ENCODE data around the gene LENEP.

LENEP gene

DNA sequence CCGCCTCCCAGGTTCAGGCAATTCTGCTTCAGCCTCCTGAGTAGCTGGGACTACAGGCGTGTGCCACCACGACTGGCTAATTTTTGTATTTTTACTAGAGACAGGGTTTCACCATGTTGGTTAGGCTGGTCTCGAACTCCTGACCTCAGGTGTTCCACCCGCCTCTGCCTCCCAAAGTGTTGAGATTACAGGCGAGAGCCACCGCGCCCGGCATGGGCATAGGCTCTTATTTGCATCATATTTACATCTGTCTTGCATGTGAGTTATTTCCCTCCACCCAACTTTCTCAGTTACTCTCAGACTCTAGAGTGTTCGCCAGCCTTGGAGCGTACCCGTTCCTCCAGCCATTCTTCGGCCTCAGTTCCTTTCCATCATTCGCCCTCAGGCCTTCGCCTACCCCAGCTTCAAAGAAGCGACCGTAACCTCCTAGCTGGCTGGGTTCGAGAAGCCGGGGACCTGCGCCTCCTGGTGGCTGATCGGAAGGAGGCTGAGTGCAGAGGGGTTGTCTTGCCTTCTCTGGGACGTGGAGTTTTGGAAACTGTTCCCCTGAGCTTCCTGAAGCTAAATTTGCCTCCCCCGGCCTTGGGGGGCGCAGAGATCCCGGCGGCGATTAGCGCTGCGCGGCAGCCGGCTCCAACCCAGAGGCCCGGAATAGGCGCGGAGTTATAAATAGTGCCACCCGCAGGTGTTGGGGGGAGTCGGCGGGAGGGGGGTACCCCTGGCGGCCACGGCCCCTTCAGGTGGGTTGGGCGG is 5.6 kb downstream of the LENEP start:
- DNase-seq (ENCODE audit: low read depth in 2 of 2, low spot score in 1 of 2): no peak

DNA sequence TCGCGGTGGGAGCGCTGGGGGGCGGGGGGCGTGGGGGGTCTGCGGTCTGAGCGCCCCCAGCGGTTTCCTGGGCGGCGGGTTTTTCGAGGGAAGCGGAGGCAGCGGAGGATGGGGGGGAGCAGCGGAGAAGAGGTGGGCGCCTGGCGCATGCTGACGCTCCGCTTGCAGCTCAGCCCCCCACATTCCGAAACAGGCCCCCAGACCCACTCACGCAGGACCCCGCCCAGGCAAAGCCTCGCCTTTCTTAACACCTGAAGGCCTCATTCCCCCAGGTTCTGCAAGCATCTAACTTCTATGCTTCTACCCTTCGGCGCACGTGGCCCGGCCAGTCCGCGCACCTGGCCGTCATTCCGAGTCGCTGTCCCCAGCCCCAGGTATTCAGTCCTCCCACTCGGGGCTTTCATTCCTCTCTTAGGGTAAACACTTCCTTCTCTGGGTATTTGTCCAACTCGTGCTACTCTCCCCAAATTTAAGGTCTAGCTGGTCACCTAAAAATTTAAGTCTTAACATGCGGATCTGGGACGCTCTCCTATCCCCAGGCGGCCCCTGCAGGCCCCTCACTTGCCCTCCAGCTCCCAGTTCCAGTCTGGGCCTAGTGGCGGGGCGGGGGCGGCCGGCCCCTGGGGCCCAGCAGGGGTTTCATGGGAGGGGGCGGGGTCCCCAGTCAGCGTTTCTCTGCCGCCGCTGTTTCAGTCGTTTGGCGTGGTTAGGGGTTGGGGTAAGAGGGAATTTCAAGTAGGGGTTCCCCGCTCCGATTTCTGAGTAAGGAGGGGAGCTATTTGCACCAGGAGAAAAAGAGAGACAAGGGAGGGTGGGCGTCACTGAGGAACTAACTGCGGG is 6.4 kb downstream of the LENEP start:
- no peak for DNase-seq (ENCODE audit: low read depth in 2 of 2, low spot score in 1 of 2)

DNA sequence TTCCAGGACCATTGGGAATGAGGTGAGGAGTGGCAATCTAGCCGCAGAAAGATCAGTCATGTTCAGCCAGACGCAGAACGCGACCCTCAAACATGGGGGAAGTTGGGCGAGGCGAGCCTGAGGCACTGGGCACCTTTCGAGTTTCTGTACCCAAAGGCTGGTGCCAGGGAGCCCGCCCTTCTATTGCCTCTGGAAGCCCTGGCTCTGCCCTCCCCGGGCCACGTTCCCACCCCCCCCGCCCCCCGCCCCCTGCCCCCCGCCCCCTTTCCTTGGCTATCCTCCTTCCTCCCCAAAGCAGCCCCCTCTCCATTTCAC is 7.0 kb downstream of the LENEP start:
- DNase-seq (ENCODE audit: low read depth in 2 of 2, low spot score in 1 of 2): no peak

DNA sequence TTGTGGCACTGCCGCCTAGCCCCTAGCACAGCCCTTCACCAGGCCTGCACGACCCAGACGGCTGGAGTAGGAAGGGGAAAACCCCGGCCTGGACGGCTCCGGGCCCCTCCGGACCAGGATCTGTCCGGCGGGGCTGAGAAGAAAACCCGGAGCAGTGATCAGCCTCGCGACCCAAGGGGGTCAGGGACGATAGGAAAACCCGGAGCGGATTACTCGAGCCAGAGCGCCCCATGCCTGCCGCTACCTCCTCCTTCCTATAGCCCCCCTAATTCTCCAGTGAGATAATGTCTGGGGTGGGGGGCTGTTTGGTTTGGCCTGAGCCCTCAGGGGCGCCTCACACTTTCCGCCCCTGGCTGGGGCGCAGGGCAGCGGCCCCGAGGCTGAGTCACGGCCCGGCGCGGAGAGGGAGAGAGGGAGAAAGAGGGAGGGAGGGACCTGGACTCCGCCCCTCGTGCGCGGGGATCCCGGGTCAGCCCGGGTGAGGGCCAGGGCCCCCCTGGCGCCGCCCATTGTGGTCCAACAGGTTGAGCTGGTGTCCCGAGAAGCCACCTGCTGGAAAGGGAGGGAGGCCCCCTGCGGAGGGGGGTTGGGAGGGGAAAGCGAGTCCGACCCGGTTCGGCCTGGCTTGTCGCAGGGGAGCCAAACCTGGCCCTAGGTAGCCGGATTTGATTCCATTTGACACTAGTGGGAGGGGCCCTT is 7.5 kb downstream of the LENEP start:
- DNase-seq (ENCODE audit: low read depth in 2 of 2, low spot score in 1 of 2): peak in 1 of 2 donors; percentile 61

DNA sequence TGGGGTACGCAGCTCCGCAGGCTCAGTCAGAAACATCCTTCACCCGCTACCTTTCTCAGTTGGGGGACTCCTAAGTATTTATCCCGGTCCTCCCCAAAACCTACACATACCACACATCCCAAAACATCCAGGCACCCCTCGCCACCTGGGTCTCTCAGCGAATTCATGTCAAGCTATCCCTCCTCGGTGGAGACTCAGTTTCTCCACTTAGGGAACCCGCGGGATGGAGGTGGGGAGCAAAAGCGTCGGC is 8.0 kb downstream of the LENEP start:
- DNase-seq (ENCODE audit: low read depth in 2 of 2, low spot score in 1 of 2): no peak

DNA sequence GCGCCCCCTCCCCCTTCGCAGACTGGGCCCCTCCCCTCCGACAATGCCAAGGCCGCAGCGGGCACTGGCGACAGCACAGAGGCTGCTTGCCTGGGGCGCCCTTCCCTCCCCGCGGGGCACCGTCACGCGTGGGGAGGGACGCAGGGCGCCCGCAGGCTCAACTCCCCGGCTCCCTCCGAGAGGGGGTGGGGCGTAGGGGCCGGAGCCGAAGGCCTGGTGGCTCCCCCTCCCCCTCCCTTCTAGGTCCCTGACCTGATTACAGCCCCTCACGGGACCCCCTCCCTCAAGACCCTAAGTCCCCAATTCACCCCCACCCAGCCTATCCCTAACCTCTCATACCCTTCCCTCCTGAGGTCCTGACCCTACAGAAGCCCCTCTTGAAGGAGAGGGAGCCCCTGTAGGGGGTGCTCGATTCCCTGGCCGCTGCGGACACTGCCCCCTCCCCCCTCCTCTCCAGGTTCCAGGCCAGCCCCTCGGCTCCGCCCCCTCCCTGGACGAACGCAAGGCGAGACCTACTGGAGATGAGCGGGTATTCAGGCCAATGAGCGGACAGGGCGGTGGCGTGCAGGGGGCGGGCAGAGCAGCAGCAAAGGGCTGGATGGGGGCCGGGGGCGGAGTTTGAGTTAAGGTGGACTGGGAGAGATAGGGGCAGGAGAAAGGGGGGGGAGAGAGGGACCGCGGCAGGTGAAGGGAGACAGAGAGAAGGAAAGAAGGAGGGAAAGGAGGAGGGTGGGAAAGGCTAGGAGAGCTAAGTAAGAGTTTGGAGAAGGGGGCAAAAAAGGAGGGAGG is 8.5 kb downstream of the LENEP start:
- DNase-seq (ENCODE audit: low read depth in 2 of 2, low spot score in 1 of 2): peak; percentile 90 to 95

DNA sequence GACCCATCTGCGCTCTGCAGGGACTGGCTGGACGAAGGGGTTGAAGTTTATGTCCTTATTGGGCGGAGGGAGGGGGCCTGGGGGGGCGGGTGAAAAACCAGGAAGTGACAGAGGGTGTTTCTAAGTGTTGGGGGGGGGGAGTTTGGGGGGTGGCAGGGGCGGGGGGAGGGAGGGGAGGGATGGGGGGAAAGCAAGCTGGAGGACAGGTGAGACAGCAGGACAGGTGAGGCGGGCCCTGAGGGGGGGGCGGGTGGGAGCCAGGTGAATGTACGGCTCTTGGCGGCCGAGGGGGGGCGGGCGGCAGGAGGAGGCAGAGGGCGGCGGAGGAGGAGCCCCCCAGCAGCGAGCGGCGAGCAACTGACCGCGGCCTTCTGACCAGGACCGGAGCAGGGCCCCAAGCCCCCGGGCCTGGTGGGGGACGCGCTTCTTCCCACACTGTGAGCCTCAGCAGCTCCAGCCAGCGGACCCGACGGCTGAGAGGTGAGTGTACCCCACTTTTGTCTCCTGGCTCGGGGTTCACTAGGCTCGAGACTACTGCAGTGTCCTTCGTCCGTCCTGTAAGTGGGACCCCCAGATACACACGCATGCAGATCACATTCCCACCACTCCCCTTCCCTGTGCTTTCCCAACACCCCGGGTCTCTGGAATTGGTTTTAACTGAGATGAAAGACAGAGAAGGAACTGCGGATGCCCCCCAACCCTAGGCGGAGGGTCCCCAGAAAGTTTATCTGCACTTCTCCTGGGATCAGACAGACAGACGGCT is 9.3 kb downstream of the LENEP start, which contains the start of gene ZBTB7B:
TSS of gene ZBTB7B (plus strand) at position 339 of the 763 bp plus-strand sequence. CDS start 11,859 bp downstream, outside the sequence.
- DNase-seq (ENCODE audit: low read depth in 2 of 2, low spot score in 1 of 2): no peak

DNA sequence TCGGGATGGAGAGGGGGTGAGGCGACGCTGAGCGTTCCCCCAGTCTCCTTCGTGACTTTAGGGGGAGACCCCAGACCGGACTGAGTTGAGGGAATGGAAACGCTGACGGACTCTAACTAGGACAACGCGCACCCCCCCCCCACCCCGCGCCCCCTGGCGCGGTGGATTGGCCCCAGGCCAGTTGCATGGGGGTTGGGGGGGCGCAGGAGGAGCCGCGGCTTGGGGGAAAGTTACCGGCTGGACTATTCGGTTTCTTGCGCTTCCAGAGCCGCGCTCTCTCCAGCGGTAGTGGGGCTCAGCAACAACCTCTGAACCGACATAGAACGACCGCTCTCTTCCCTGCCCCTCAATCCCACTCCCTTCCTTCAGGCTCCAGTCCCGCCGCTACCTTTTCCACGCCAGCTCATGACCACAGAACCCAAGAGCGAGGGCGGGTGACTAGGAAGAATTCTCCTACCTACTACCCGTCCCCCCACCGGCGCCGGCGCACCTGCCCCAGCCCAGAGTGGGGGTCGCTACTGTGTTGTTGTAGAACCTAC is 9.9 kb downstream of the LENEP start:
- DNase-seq (ENCODE audit: low read depth in 2 of 2, low spot score in 1 of 2): no peak

DNA sequence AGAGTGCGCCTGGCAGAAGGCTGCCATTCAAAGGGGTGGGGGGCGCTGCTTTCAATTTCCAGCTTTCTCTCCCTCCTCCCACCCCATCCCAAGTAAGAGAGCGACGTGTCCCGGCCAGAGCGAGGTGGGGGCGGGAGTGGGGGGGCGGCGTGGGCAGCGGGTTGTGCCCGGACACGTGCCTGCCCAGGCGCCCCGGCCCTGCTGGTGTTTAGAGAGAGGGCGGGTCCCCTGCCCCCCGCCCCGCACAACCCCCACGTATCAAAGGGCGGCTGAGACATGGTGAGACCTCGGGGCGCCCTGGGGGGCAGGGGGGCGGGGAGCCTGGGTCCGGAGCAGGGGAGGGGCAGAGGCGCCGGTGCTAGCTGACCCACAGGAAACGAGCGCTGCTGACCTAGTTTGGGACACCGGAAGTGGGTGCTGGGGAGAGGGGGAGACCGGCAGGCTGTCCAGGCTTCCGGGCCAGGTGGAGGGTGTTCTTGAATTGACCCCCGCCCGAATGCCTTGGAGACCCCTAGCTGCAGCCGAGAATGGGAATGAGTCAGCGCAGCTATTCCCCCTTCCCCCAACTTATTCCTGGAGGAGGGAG is 10.5 kb downstream of the LENEP start:
- DNase-seq (ENCODE audit: low read depth in 2 of 2, low spot score in 1 of 2): no peak

DNA sequence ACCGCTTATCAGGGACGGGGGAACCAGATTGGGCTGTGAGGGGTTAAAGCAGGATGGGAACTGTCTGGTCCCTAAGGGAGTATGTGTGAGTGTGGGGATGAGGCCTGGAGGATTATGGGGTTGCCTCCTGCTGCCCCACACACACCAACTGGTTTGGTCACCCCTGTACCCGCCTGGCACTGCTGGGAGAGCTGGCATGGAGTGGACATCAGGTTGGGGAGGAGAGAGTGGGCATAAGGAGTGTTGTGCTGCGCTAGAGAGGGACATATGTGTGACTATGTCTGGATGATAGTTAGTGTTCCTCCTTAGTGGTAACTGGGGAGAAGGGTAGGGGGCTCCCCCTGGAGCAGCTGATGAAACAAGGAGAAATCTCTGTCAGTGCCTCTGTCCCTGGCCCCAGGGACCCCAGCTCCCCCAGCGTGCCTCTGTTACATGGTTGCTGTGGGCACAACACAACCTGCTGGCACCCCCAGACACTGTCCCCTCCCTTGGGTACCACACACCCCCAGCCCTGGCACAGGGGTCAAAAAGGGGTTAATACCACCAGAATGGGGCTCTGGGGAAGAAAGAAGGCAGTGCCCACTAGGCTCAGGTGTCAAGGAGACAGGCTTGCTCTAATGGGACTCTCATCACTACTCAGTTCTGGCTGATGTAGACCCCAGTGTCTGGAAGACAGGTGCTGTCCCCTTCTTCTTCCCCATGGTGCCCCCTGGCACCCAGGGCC is 11.1 kb downstream of the LENEP start:
- no peak for DNase-seq (ENCODE audit: low read depth in 2 of 2, low spot score in 1 of 2)

DNA sequence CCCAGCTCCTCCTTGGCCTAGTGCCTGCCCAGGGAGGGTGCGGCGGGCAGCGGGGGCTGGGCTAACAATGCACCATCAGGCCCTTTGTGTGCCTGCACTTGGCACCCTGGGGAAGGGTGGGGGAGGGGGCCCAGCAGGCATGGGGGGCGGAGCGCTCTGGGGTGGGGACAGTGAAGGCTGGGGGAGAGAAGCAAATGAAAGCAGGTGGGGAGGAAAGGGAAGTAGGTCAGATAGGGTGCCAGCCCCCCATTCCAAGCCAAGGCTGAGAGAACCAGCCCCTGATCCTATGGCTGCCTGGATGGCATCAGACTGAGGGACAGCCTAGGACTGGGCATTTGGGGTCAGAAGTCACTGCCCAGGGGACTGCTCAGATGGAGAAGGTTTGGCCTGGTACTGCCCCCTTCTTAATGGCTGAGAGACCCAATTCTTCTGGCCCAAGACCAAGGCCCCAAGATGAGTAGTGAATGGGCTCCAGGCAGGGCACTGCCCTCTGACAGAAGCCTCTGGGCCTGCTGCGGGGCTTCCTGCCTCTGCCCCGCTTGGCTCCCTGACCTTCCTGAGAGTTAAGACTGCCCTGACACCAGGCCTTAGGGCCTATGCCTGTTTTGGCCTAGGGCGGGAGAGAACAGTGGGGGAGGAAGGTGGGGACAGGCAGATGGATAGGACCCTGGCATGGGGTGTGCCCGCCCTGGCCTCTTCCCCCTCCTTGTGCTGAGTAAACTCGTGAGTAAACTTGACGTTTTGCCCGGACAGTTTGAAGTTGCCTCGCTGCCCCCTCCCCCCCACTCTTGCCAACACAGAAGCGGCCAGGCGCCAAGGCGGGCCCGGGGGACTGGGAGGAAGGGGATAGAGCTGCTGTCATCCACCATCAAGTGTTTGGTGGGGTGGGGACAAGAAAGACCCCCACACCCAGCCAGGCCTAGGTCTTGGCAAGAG is 12.0 kb downstream of the LENEP start:
- no peak for DNase-seq (ENCODE audit: low read depth in 2 of 2, low spot score in 1 of 2)

DNA sequence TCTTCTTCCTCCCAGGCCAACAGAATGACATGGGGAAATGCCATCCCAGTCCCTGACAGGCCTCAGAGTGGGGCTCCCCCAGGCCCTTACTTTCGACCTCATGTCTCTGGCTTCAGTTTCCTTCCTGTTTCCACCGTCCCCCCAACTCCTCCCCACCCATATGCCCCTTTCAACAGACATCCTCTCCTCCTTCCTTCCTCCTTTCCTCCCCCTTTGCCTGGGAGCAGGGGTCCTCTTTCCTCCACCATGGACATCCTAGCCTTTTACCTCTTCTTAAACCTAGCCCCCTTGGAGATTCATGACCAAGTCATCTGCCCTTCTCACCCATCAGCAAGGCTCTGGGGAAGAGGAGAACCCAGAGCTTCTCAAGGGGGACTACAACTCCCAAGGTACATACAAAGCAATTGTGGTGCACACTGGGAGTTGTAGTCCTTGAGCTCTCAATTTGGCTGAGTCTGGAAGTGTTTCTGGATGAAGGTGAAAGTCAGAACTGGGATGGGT is 13.3 kb downstream of the LENEP start:
- DNase-seq (ENCODE audit: low read depth in 2 of 2, low spot score in 1 of 2): no peak

DNA sequence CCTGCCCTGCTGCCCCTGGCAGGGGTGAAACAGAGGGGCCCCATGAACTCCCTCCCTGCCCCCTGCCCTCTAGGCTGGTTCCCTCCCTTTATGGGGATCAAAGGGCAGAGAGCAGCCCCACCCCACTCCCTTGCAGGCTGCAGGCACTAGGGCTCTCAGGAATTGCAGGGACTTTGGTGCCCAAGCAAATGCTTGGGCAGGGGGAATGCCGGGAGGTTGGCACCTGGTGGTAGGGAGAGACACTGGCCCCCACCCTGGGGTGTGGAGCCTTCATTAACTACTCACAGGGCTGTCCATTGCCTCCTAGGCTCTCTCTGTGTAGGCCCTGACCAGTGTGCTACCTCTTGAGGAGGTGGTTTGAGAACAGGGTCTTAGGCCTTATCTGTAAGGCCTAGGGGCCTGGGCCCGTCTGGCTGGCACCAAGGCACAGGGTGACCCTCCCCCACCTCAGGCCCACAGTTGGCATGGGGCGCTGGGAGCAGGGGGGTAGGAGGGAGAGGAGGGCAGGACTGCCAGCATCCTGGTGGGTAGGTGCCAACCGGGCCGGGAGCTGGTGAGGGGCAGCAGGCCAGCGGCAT is 14.0 kb downstream of the LENEP start:
- no peak for DNase-seq (ENCODE audit: low read depth in 2 of 2, low spot score in 1 of 2)

DNA sequence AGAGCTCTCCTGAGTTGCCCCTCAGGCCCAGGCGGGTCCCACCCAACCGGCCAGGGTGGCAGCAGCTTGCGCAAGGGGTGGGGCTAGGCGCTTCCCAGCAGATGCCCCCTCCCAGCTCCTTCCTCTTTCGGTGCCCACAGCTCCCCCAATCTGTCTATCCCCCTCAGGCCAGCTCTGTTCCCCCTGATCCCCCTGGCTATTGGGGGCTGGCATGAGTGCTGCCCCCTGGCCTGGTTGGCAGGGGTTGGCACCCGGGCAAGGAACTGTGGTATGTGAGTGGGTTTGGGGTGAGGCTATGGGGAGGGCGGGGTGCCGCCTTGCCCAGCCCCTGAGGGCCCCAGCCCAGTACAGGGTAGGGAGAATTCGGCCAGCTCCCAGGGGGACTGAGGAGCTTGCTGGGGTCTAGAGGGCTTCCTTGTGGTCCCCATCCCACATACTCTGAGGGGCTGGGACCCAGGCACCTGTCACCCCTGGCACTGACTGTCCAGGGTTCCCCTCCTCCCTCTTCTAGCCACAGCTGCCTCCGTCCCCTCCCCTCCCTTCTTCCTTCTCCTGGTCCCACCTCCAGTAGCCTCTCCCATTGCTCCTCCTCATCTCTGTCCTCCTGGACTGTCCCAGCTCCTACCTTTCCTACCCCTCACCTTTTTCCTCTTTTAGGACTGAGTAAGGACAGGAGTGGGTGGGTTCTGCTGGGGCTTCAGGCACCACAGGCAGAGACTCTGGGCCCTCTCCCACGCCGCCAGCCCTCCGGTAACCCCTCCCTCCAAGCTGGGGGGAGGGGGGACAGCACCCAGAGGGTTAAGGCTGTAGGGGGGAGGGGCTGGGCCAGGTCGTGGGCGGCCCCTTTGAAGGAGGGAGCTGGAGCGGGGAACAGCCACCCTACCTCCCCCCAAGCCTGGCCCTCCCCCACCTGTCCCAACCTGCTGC is 14.9 kb downstream of the LENEP start:
- DNase-seq (ENCODE audit: low read depth in 2 of 2, low spot score in 1 of 2): no peak

DNA sequence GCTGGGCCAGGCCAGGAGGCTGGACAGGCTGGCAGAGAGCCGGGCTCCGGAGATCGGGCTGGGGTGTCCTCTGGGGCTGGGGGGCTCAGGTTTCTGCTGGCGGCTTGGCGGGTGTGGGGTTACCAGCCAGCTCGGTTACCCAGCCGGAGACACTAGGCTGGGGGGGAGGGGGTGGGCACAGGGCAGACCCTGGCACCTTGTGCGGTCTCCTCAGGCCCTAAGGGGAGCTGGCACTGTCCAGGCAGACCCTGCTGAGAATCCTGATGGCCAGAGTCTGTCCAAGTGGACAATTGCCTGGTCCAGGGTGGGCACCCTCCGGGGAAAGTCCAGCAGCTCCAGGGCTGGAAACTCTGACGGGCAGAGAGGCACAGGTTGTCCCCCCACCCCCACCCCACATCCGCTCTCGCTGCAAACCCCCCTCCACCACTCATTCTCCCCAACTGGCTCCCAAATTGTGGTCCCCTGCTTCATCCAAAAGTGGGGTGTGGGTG is 15.9 kb downstream of the LENEP start:
- DNase-seq (ENCODE audit: low read depth in 2 of 2, low spot score in 1 of 2): no peak

DNA sequence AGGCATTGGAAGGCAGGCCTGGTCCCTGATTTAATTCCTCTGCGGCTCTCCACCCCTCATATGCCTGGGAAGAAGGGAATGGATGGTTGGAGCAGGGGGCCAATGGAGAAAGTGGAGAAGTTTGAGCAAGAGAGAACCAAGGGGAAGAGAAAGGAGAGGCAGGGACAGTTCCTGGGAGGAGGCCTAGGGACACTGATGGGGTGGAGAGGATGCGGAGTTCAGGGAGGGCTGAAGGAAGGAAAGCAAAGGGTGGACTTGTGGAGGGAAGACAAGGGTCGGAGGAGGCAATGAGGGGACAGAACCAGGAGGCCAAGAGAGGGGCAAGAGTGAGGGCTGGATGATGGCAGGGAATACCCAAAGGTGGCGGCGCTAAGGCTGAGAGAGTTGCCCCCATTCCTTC is 16.4 kb downstream of the LENEP start:
- no peak for DNase-seq (ENCODE audit: low read depth in 2 of 2, low spot score in 1 of 2)
